Neutrophil (primary cell): ENCODE data around the gene SMARCAL1.

Experiments used
- H3K27ac ChIP-seq: fragments of 200-600 bp; sonication (generic); 2 replicates; pipeline ENCODE4 v1.5.1; 2016; ENCODE audit warnings: mild to moderate bottlenecking, moderate library complexity
- H3K27me3 ChIP-seq: fragments of 200-600 bp; sonication (generic); 2 replicates; pipeline ENCODE4 v1.6.0; 2016; ENCODE audit warnings: mild to moderate bottlenecking
- H3K36me3 ChIP-seq: fragments of 200-600 bp; sonication (generic); 2 replicates; pipeline ENCODE4 v1.5.1; 2017
- H3K4me1 ChIP-seq, 2 experiments: fragments of 200-600 bp in 1 of 2; sonication (generic) in 1 of 2; 1 replicate in 1 of 2; 2 replicates in 1 of 2; pipeline versions ENCODE4 v1.5.1 to v1.6.1; 2013 to 2016; ENCODE audit warnings: low read depth in 1 of 2, low read length in 1 of 2, mild to moderate bottlenecking in 1 of 2, moderate library complexity in 1 of 2; ENCODE audit not compliant: control insufficient read depth in 1 of 2, insufficient read depth in 1 of 2
- H3K4me3 ChIP-seq, 2 experiments: fragments of 200-600 bp in 1 of 2; sonication (generic) in 1 of 2; 1 replicate in 1 of 2; 2 replicates in 1 of 2; pipeline ENCODE4 v1.5.1; 2013 to 2016; ENCODE audit warnings: low read depth in 1 of 2, low read length in 1 of 2, mild to moderate bottlenecking in 1 of 2, moderate library complexity in 1 of 2
- H3K9me3 ChIP-seq: fragments of 200-600 bp; sonication (generic); 2 replicates; pipeline ENCODE4 v1.5.1; 2016
- TF ChIP-seq, protein P1 (sequence below): fragments of 200-600 bp; sonication (generic); IDR thresholded peaks from 2 replicates; pipeline ENCODE4 v1.5.1; 2016; ENCODE audit warnings: antibody characterized with exemption

SMARCAL1 gene

DNA sequence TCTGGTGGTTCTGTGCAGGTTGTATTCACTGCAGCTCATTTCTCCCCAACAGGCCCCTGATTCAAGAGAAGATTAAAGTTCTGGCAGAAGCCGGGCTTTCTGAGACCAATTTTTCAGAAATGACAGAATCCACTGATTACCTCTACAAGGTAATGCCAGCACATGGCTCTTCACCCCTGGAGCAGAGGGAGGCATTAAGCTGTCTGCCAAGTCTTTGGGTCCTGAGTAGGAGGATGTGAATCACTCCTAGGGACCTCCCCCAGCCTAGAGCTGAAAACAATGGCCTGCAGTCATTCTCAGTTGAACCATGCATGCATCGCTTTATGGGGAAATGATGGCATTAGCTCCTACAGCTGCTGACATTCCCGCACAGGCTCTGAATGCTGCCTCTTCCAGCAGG, 65.9 kb downstream of the SMARCAL1 start:
- TF ChIP-seq, protein P1, sequence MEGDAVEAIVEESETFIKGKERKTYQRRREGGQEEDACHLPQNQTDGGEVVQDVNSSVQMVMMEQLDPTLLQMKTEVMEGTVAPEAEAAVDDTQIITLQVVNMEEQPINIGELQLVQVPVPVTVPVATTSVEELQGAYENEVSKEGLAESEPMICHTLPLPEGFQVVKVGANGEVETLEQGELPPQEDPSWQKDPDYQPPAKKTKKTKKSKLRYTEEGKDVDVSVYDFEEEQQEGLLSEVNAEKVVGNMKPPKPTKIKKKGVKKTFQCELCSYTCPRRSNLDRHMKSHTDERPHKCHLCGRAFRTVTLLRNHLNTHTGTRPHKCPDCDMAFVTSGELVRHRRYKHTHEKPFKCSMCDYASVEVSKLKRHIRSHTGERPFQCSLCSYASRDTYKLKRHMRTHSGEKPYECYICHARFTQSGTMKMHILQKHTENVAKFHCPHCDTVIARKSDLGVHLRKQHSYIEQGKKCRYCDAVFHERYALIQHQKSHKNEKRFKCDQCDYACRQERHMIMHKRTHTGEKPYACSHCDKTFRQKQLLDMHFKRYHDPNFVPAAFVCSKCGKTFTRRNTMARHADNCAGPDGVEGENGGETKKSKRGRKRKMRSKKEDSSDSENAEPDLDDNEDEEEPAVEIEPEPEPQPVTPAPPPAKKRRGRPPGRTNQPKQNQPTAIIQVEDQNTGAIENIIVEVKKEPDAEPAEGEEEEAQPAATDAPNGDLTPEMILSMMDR = no peak
- Histone ChIP-seq H3K4me3 (no peak overlapping the region), H3K4me1 (peaks cover 8 to 9% of the 10 kb centered on the region in 2 experiments), H3K36me3 (peaks cover 23% of the 10 kb centered on the region), H3K9me3 (no peaks in the 10 kb centered on the region), H3K27ac (no peak overlapping the region), H3K27me3 (no peaks in the 10 kb centered on the region)

DNA sequence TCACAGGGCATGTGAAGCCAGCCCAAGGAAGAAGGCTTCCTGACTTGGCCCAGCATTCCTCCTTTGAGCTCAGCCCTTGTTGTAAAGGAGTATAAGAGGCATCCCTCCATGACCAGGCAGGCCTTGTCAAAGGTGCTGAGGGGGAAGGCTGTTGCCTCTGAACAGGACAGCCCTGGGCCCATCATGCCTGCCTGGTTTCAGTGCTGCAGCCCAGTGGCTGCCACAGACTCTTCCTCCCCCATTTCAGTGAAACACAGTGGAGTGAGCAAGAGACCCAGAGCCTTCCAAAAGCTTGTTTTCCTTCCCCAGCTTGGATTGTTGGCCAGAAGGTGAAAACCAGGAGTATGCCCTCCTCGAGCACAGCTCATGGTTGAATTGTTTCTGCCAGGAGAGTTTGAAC, 66.5 kb downstream of the SMARCAL1 start:
- Histone ChIP-seq H3K36me3 (peaks cover 25% of the 10 kb centered on the region), H3K9me3 (no peaks in the 10 kb centered on the region), H3K27ac (no peak overlapping the region), H3K4me1 (peaks cover 8 to 9% of the 10 kb centered on the region in 2 experiments), H3K27me3 (no peaks in the 10 kb centered on the region), H3K4me3 (no peak overlapping the region)
- TF ChIP-seq, protein P1 = no peak

DNA sequence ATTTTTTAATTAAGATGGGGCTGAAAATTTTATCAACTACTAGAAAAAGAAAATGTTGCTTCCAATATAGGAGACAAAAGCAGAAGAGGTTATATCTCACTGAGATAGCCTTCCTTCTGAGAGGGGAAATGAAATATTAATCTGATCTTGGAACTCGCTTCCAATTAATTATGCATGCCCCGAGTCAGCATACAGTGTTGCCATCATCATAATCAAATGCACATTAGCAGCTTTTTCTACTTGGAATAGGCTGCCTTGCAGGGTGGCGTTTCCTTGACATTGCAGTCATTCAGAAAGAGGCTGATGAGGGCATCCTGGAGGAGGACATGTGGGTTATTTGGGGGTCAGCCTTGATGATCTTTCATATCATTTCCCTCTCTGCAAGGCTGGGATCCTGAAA, 67.9 kb downstream of the SMARCAL1 start:
- Histone ChIP-seq H3K4me1 (peaks cover 3 to 6% of the 10 kb centered on the region in 2 experiments), H3K27ac (no peak overlapping the region), H3K4me3 (no peak overlapping the region), H3K9me3 (no peaks in the 10 kb centered on the region), H3K27me3 (no peaks in the 10 kb centered on the region), H3K36me3 (peaks cover 25% of the 10 kb centered on the region)
- TF ChIP-seq, protein P1 = no peak

DNA sequence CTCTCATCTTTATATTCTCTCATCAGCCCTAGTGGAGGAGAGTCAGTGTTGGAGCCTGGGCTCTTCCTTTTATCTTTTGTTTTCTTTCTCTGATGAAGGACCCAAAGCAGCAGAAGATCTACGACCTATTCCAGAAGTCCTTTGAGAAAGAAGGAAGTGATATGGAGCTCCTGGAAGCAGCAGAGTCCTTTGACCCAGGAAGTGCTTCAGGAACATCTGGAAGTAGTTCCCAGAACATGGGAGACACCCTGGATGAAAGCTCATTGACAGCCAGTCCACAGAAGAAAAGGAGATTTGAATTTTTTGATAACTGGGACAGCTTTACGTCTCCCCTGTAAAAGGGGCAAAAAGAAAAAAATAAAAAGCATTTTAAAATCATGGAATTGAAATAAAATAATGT, 70.4 kb downstream of the SMARCAL1 start:
- peaks cover 20 to 24% of the 10 kb centered on the region in 2 experiments for H3K4me1 ChIP-seq
- no peaks in the 10 kb centered on the region for H3K27me3 ChIP-seq
- H3K4me3 ChIP-seq = no peak overlapping the region
- no peak overlapping the region for H3K27ac ChIP-seq
- peaks cover 25% of the 10 kb centered on the region for H3K36me3 ChIP-seq
- TF ChIP-seq, protein P1 = no peak
- H3K9me3 ChIP-seq = no peaks in the 10 kb centered on the region

DNA sequence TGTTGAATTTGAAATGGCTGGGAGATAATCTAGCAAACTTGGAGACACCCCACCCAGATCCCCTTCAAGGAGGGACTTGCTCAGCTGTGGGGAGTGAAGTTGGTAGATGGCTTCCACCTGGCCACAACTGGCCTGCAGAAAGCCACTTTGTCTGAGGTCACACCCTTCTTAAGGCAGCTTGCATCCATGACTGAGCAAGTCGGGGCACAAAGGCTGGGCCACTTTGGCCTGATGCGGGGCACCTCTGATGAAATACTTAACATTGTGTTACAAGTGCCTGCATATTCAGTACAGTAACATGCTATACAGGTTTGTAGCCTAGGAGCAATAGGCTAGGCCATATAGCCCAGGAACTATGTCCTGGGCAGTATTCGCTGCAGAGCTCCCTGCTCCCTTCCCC, 73.0 kb downstream of the SMARCAL1 start:
- Histone ChIP-seq H3K27ac (no peak overlapping the region), H3K4me1 (peaks cover 20 to 25% of the 10 kb centered on the region in 2 experiments), H3K4me3 (no peak overlapping the region), H3K36me3 (peaks cover 11% of the 10 kb centered on the region), H3K9me3 (no peaks in the 10 kb centered on the region), H3K27me3 (no peaks in the 10 kb centered on the region)
- TF ChIP-seq, protein P1 = no peak

DNA sequence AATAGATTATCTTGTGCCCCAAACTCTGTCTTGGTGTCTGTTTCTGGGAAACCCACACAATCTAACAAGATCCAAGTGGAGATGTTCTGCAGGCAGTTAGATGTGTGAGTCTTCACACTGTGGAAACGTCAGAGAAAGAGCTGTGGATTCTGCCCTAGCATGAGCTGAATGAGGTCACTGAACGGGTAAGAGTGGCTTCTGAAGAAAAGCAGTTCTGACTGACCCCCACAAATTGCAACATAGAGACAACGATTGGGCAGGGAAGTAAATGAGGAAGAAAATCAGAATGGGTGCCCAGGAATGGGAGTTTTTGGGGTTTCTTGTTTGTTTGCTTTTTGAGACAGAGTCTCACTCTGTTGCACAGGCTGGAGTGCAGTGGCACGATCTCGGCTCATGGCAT, 73.5 kb downstream of the SMARCAL1 start:
- TF ChIP-seq, protein P1 = no peak
- peaks cover 20 to 25% of the 10 kb centered on the region in 2 experiments for H3K4me1 ChIP-seq
- peaks cover 11% of the 10 kb centered on the region for H3K36me3 ChIP-seq
- peak overlapping the region; percentile 51 for H3K27ac ChIP-seq
- H3K9me3 ChIP-seq = no peaks in the 10 kb centered on the region
- H3K27me3 ChIP-seq = no peaks in the 10 kb centered on the region
- no peak overlapping the region for H3K4me3 ChIP-seq
